Lower lobe of right lung (tissue), 2 donors: Measurements from ENCODE around the gene GNL2. TPM values are rescaled to one million over a fixed set of nuclear protein-coding genes. Genes with fewer than 3 reads are reported as not detected.

Source experiments
- ATAC-seq, 2 donors: fragments of 200-7000 bp; cut with Tn5 transposase; one replicate each; pipeline ENCODE4 v1.9.1; 2020 to 2022; ENCODE audit warnings: mild to moderate bottlenecking in 2 of 2, moderate library complexity in 2 of 2
- DNase-seq: peaks from one replicate; pipeline ENCODE4 v3.0.0-alpha.2; 2020
- H3K27ac ChIP-seq: fragments of 200-600 bp; one replicate; pipeline ENCODE4 v1.8.0; 2022
- H3K27me3 ChIP-seq: fragments of 200-600 bp; one replicate; pipeline ENCODE4 v1.8.0; 2022; ENCODE audit warnings: low read depth
- H3K36me3 ChIP-seq: fragments of 200-600 bp; one replicate; pipeline ENCODE4 v1.8.0; 2022; ENCODE audit warnings: mild to moderate bottlenecking
- H3K4me1 ChIP-seq: fragments of 200-600 bp; one replicate; pipeline ENCODE4 v1.8.0; 2022
- H3K4me3 ChIP-seq: fragments of 200-600 bp; one replicate; pipeline ENCODE4 v1.8.0; 2022; ENCODE audit warnings: mild to moderate bottlenecking
- H3K9me3 ChIP-seq: fragments of 200-600 bp; one replicate; pipeline ENCODE4 v1.8.0; 2022
- intact Hi-C: fragments of 100-400 bp; cut with DNase I; formaldehyde crosslinking; loops from one replicate; pipeline ENCODE4 v1.11.0; 2022
- total RNA-seq: library from RNA; stranded (reverse); fragmentation: NEBNext Ultra II Directional; extraction: Animal tissue kit (Norgen Biotek cat#: 25700); gene quantifications from one replicate; pipeline ENCODE4 v1.2.1, GENCODE V29; 2021
- TF ChIP-seq, protein P1 (sequence below): fragments of 200-600 bp; IDR thresholded peaks from one replicate; pipeline ENCODE4 v1.8.0; 2022; ENCODE audit warnings: antibody characterized with exemption, mild to moderate bottlenecking
- donor health status: DM: no; HTN: yes; CAD: no; lungs with severe emphysema.

GNL2 gene
- total RNA-seq, 1 donor from 2014 or later: 37.5 TPM

DNA sequence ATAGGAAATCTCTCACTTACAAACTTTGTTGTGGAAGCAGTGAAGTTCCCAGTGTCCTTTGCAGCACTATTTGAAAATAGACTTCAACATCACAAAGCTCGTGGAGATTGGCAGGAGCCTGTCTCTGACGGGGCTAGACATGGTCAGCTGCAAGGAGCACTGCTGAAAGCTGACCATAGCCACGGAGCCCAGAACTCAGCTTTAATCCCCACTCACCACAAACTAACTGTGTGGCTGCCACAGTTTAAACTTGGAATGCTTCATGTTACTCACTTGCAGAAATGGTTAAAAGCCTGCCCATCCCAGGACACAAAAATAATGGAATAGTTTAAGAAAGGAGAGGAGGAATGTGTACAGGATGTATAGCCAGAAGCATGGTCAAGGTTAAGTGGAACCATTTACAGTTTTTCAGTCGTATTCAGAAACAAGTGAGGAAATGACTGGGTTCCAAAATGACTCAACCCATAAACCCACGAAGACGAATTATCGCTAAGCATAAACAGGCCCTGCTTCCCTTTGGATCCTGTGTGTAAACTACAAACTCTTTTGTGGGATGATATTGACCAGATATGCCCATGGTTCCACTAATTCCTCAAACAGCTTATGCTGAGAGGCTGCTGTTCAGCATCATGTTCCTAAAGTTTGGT lies 20.8 kb downstream of the GNL2 start:
- intact Hi-C loops: no loop called here
- Histone ChIP-seq H3K27me3 (no peaks in the 10 kb centered on the region), H3K4me3 (no peak overlapping the region), H3K36me3 (peaks cover 100% of the 10 kb centered on the region), H3K9me3 (no peaks in the 10 kb centered on the region), H3K4me1 (no peaks in the 10 kb centered on the region), H3K27ac (no peak overlapping the region)
- DNase-seq (no peak), ATAC-seq (no peak)
- TF ChIP-seq, protein P1, sequence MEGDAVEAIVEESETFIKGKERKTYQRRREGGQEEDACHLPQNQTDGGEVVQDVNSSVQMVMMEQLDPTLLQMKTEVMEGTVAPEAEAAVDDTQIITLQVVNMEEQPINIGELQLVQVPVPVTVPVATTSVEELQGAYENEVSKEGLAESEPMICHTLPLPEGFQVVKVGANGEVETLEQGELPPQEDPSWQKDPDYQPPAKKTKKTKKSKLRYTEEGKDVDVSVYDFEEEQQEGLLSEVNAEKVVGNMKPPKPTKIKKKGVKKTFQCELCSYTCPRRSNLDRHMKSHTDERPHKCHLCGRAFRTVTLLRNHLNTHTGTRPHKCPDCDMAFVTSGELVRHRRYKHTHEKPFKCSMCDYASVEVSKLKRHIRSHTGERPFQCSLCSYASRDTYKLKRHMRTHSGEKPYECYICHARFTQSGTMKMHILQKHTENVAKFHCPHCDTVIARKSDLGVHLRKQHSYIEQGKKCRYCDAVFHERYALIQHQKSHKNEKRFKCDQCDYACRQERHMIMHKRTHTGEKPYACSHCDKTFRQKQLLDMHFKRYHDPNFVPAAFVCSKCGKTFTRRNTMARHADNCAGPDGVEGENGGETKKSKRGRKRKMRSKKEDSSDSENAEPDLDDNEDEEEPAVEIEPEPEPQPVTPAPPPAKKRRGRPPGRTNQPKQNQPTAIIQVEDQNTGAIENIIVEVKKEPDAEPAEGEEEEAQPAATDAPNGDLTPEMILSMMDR: no peak

DNA sequence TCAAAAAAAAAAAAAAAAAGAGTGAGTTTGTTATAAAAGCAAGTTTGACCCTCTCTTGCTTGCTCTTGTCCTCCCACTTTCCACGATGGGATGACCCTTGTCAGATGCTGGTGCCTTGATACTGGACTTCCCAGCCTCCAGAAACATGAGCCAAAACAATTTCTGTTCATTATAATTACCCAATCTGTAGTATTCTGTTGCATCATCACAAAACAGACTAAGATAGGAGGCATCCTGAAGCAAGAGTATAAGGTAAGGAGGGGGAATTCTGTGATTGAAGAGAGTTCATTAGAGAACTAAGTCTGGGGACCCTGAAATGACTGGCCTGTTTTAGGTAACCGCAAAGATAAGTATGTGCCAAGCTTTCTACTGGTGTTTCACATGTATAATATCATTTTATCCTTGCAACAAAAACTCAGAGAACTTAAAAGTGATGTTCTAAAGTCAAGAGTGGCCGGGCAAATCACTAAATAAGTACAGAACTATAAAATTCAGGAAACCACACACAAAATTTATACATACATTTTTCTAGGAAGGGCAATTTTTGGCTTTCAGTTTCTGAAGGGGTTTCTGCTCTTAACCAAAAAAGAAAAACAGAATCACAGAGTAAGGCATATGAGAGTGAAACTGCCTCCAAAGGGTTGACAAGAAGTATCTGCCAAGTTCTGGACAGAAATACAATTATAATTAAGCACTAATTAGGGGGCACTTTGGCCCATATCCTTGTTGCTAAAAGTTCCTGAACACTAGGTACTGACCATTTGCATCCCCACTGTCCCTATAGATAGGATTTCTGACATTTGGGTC lies 25.0 kb downstream of the GNL2 start:
- DNase-seq: no peak
- Histone ChIP-seq H3K27me3 (no peaks in the 10 kb centered on the region), H3K4me3 (no peak overlapping the region), H3K4me1 (no peaks in the 10 kb centered on the region), H3K9me3 (no peaks in the 10 kb centered on the region), H3K27ac (no peak overlapping the region), H3K36me3 (peaks cover 100% of the 10 kb centered on the region)
- no peak for ATAC-seq
- TF ChIP-seq, protein P1: no peak
- intact Hi-C loops: no loop called here

DNA sequence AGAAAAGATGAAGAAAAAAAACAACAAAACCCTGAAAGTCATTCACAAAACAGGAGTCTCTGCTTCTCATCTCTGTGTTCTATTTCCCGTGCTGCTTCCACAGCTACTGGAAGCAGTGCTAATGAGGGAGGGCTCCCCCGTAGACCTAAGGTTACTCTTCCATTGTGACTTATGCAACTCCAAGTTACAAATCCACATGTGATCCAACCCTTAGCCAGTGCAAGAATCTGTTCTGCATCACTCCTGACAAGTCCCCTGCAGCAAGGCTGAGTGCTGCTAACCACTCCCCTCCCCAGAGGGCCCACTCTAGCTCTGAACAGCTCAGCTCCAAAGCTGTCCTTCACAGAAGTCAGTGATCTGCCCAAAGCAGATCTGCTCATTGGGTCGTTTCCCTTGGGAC lies 28.7 kb downstream of the GNL2 start:
- Histone ChIP-seq H3K36me3 (peaks cover 96% of the 10 kb centered on the region), H3K27ac (no peak overlapping the region), H3K4me1 (no peaks in the 10 kb centered on the region), H3K27me3 (no peaks in the 10 kb centered on the region), H3K9me3 (no peaks in the 10 kb centered on the region), H3K4me3 (no peak overlapping the region)
- no peak for ATAC-seq
- TF ChIP-seq, protein P1: no peak
- intact Hi-C loops: no loop called here
- DNase-seq: no peak

DNA sequence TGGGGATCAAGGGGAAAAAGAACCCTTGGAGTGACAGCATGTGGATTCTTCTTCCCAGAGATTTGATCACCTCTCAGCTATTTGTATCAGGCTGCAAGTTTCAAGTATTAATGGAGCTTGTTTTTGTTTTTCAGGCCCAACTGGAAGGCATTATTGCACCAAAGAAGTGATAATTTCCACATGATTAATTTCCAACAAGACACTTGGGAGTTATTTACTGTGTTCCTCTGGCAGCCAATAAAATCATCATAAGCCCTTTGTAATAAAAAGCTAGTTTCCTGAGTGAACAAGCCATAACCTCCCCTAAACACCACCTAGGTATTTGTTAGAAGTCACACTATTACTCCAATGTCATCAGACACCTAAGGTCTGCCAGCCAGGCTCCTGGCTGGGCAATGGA lies 30.8 kb downstream of the GNL2 start:
- no peak overlapping the region for H3K27ac ChIP-seq
- intact Hi-C loops: no loop called here
- H3K27me3 ChIP-seq: no peaks in the 10 kb centered on the region
- TF ChIP-seq, protein P1: no peak
- no peak for ATAC-seq
- no peak for DNase-seq
- H3K4me3 ChIP-seq: no peak overlapping the region
- H3K36me3 ChIP-seq: peaks cover 79% of the 10 kb centered on the region
- H3K9me3 ChIP-seq: no peaks in the 10 kb centered on the region
- H3K4me1 ChIP-seq: no peaks in the 10 kb centered on the region

DNA sequence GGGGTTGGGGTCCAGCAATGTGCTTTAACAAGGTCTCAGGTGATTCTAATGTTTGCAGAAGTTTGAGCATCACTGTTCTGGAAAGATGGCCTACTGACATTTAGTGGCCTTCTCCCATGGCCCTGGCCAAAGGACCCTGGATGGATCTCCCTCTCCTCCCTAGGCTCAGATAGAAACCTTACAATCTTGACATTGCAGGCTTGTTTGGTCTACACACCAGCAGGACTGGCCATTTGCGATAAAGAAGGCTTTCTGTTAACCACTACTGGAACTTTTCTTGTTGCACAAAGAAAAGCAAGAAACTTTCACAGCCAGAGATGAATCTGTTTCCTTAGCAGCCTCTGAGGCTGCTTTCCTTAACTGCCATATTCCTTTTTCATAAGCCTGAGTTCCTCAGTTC lies 32.8 kb downstream of the GNL2 start:
- H3K27me3 ChIP-seq: no peaks in the 10 kb centered on the region
- peaks cover 60% of the 10 kb centered on the region for H3K36me3 ChIP-seq
- intact Hi-C loops: no loop called here

More for the DNA sequence above, 32.8 kb downstream of the GNL2 start:
- no peaks in the 10 kb centered on the region for H3K4me1 ChIP-seq
- no peak overlapping the region for H3K4me3 ChIP-seq
- no peak for DNase-seq
- TF ChIP-seq, protein P1: no peak
- ATAC-seq: no peak
- no peak overlapping the region for H3K27ac ChIP-seq
- H3K9me3 ChIP-seq: no peaks in the 10 kb centered on the region
